Astrocyte (in vitro differentiated cells and primary cell): Measurements from ENCODE around the gene VWA2.

Experiments
- CTCF ChIP-seq: IDR thresholded peaks from 2 replicates; pipeline ENCODE4 v1.5.1; 2011; ENCODE audit warnings: low read depth, mild to moderate bottlenecking, inconsistent platforms, low read length, moderate library complexity; ENCODE audit not compliant: insufficient read depth
- EZH2 ChIP-seq: IDR thresholded peaks from 2 replicates; pipeline ENCODE4 v1.6.1; 2012; ENCODE audit warnings: mild to moderate bottlenecking, low read length, inconsistent platforms; ENCODE audit not compliant: insufficient read depth

DNA sequence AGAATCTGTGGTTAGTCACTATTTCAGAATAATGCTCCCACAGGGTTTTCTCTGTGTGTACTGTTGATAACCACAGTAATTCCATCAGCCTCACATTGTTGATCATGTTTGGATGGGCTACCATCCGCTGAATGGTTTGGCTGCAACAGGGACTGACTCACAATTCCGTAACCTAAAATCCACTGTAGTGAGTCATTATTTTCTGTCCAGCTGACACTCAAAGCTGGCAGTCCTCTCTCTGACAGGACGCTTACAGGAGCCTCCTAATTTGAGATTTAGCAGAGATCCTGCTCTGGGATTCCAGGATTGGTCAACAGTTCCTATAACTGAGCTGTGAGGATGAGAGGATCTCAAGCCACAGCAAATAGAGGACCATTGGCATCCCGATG lies 32.7 kb downstream of the VWA2 start:
- no peak for TF ChIP-seq CTCF
- TF ChIP-seq EZH2, result no peak
